Mesothelial cell of epicardium (in vitro differentiated cells): Measurements from ENCODE around the gene CT47A1. TPM values are rescaled to one million over a fixed set of nuclear protein-coding genes. Genes with fewer than 3 reads are reported as not detected.

ENCODE experiments used
- DNase-seq, 2 experiments: peaks; one replicate each; pipeline ENCODE4 v3.0.0; 2021; ENCODE audit warnings: low spot score in 2 of 2; ENCODE audit not compliant: unreplicated experiment in 2 of 2
- H3K27ac Mint-ChIP-seq: 2 replicates; pipeline ENCODE4 v1.8.0; 2021; ENCODE audit warnings: mixed read lengths
- H3K27me3 Mint-ChIP-seq: 2 replicates; pipeline ENCODE4 v1.8.0; 2021; ENCODE audit warnings: low read depth, mixed read lengths
- H3K36me3 Mint-ChIP-seq: 2 replicates; pipeline ENCODE4 v1.8.0; 2021; ENCODE audit warnings: mixed read lengths
- H3K4me1 Mint-ChIP-seq: 2 replicates; pipeline ENCODE4 v1.8.0; 2021; ENCODE audit warnings: mixed read lengths
- H3K4me3 Mint-ChIP-seq: 2 replicates; pipeline ENCODE4 v1.8.0; 2021; ENCODE audit warnings: mild to moderate bottlenecking, moderate library complexity, mixed read lengths
- H3K9me3 Mint-ChIP-seq: 2 replicates; pipeline ENCODE4 v1.8.0; 2021; ENCODE audit warnings: mixed read lengths
- CTCF ChIP-seq: fragments of 200-600 bp; sonication (generic); IDR thresholded peaks from one replicate; pipeline ENCODE4 v1.5.0; 2021; ENCODE audit warnings: antibody characterized with exemption; ENCODE audit not compliant: unreplicated experiment
- total RNA-seq: library from RNA; stranded (reverse); gene quantifications from 3 replicates; pipeline ENCODE4 v1.2.1, GENCODE V29; 2021

The CT47A1 gene
- total RNA-seq, 1 donor from 2014 or later: not detected

GRCh38 chrX:121011254-121011653 lies 25.7 kb upstream of the CT47A1 start:
- Mint-ChIP-seq H3K27me3 (peaks cover 5% of the 10 kb centered on the region), H3K4me3 (no peak overlapping the region), H3K27ac (no peak overlapping the region), H3K36me3 (no peaks in the 10 kb centered on the region), H3K9me3 (peaks cover 20% of the 10 kb centered on the region), H3K4me1 (no peaks in the 10 kb centered on the region)
- TF ChIP-seq CTCF: no peak
- no peak for DNase-seq

GRCh38 chrX:121010218-121010617 lies 24.7 kb upstream of the CT47A1 start:
- Mint-ChIP-seq H3K36me3 (no peaks in the 10 kb centered on the region), H3K4me3 (no peak overlapping the region), H3K4me1 (no peaks in the 10 kb centered on the region), H3K27ac (no peak overlapping the region), H3K9me3 (peaks cover 25% of the 10 kb centered on the region), H3K27me3 (peaks cover 5% of the 10 kb centered on the region)
- TF ChIP-seq CTCF: no peak
- DNase-seq: no peak

- TF ChIP-seq CTCF: no peak
- Mint-ChIP-seq H3K36me3 (no peaks in the 10 kb centered on the region), H3K9me3 (peaks cover 25% of the 10 kb centered on the region), H3K27ac (no peak overlapping the region), H3K27me3 (peaks cover 5% of the 10 kb centered on the region), H3K4me1 (no peaks in the 10 kb centered on the region), H3K4me3 (no peak overlapping the region)
- no peak for DNase-seq
Observed at GRCh38 chrX:121009764-121010163, 24.2 kb upstream of the CT47A1 start.

- Mint-ChIP-seq H3K27me3 (peaks cover 7% of the 10 kb centered on the region), H3K36me3 (no peaks in the 10 kb centered on the region), H3K27ac (no peak overlapping the region), H3K9me3 (peaks cover 20% of the 10 kb centered on the region), H3K4me3 (no peak overlapping the region), H3K4me1 (no peaks in the 10 kb centered on the region)
- no peak for TF ChIP-seq CTCF
- no peak for DNase-seq
Observed at GRCh38 chrX:121008920-121009319, 23.4 kb upstream of the CT47A1 start.

- Mint-ChIP-seq H3K36me3 (no peaks in the 10 kb centered on the region), H3K4me1 (peaks cover 6% of the 10 kb centered on the region)
Observed at GRCh38 chrX:121000589-121000988, 15.0 kb upstream of the CT47A1 start.

More at GRCh38 chrX:121000589-121000988, 15.0 kb upstream of the CT47A1 start:
- Mint-ChIP-seq H3K4me3 (no peak overlapping the region), H3K27ac (no peak overlapping the region), H3K9me3 (peaks cover 5% of the 10 kb centered on the region), H3K27me3 (peaks cover 6% of the 10 kb centered on the region)
- TF ChIP-seq CTCF: peak; percentile 40
- DNase-seq: no peak
